Measurements from ENCODE around the gene EGR1.

DNA sequence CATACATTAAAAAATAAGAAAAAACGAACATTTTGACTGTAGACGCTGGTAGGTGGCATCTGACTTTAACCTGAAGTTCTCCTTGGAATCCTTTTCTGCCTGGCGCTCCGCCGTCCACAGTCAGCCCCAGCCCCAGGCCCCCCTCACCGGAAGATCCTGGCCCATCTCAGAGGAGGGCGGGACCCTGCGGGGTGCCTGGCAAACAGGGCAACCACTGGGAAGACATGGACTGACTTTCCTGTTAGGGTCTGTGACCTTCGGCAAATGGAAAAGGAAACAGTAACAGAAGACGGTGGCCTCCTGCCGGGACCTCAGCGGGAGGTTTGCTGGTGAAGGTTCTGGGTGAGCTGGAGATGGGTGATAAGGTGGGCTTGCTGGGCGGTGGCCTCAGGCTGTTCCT, 11.7 kb upstream of the EGR1 start:
- TF ChIP-seq, protein P1, sequence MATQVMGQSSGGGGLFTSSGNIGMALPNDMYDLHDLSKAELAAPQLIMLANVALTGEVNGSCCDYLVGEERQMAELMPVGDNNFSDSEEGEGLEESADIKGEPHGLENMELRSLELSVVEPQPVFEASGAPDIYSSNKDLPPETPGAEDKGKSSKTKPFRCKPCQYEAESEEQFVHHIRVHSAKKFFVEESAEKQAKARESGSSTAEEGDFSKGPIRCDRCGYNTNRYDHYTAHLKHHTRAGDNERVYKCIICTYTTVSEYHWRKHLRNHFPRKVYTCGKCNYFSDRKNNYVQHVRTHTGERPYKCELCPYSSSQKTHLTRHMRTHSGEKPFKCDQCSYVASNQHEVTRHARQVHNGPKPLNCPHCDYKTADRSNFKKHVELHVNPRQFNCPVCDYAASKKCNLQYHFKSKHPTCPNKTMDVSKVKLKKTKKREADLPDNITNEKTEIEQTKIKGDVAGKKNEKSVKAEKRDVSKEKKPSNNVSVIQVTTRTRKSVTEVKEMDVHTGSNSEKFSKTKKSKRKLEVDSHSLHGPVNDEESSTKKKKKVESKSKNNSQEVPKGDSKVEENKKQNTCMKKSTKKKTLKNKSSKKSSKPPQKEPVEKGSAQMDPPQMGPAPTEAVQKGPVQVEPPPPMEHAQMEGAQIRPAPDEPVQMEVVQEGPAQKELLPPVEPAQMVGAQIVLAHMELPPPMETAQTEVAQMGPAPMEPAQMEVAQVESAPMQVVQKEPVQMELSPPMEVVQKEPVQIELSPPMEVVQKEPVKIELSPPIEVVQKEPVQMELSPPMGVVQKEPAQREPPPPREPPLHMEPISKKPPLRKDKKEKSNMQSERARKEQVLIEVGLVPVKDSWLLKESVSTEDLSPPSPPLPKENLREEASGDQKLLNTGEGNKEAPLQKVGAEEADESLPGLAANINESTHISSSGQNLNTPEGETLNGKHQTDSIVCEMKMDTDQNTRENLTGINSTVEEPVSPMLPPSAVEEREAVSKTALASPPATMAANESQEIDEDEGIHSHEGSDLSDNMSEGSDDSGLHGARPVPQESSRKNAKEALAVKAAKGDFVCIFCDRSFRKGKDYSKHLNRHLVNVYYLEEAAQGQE (IDR thresholded peaks at IDR 0.05), result no peak
- no peak for TF ChIP-seq POLR2A (IDR thresholded peaks at IDR 0.05; ENCODE audit: low read length)
- TF ChIP-seq SMC3 (IDR thresholded peaks at IDR 0.05), result no peak
- TF ChIP-seq, protein P2, sequence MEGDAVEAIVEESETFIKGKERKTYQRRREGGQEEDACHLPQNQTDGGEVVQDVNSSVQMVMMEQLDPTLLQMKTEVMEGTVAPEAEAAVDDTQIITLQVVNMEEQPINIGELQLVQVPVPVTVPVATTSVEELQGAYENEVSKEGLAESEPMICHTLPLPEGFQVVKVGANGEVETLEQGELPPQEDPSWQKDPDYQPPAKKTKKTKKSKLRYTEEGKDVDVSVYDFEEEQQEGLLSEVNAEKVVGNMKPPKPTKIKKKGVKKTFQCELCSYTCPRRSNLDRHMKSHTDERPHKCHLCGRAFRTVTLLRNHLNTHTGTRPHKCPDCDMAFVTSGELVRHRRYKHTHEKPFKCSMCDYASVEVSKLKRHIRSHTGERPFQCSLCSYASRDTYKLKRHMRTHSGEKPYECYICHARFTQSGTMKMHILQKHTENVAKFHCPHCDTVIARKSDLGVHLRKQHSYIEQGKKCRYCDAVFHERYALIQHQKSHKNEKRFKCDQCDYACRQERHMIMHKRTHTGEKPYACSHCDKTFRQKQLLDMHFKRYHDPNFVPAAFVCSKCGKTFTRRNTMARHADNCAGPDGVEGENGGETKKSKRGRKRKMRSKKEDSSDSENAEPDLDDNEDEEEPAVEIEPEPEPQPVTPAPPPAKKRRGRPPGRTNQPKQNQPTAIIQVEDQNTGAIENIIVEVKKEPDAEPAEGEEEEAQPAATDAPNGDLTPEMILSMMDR (IDR thresholded peaks at IDR 0.05), result no peak
- no peak for TF ChIP-seq FOSL2 (IDR thresholded peaks at IDR 0.05)
- no peak for TF ChIP-seq FOSL2 (CRISPR knock-in tag; IDR thresholded peaks at IDR 0.05)
- TF ChIP-seq, protein P3, sequence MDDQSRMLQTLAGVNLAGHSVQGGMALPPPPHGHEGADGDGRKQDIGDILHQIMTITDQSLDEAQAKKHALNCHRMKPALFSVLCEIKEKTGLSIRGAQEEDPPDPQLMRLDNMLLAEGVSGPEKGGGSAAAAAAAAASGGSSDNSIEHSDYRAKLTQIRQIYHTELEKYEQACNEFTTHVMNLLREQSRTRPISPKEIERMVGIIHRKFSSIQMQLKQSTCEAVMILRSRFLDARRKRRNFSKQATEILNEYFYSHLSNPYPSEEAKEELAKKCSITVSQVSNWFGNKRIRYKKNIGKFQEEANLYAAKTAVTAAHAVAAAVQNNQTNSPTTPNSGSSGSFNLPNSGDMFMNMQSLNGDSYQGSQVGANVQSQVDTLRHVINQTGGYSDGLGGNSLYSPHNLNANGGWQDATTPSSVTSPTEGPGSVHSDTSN (IDR thresholded peaks at IDR 0.05), result no peak
- TF ChIP-seq, protein P4, sequence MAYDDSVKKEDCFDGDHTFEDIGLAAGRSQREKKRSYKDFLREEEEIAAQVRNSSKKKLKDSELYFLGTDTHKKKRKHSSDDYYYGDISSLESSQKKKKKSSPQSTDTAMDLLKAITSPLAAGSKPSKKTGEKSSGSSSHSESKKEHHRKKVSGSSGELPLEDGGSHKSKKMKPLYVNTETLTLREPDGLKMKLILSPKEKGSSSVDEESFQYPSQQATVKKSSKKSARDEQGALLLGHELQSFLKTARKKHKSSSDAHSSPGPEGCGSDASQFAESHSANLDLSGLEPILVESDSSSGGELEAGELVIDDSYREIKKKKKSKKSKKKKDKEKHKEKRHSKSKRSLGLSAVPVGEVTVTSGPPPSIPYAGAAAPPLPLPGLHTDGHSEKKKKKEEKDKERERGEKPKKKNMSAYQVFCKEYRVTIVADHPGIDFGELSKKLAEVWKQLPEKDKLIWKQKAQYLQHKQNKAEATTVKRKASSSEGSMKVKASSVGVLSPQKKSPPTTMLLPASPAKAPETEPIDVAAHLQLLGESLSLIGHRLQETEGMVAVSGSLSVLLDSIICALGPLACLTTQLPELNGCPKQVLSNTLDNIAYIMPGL (CRISPR knock-in tag; IDR thresholded peaks at IDR 0.05; ENCODE audit: borderline replicate concordance), result no peak
- TF ChIP-seq HEYL (CRISPR knock-in tag; IDR thresholded peaks at IDR 0.05), result no peak
